CD4-positive, alpha-beta memory T cell (primary cell): ENCODE measurements around the gene SDCBP2. TPM values are rescaled to one million over a fixed set of nuclear protein-coding genes. Genes with fewer than 3 reads are reported as not detected.

Experiments used
- CTCF ChIA-PET: fragments of 350-600 bp; sonication (Branson Sonifier 250); formaldehyde crosslinking; loops from one replicate; lab custom pipeline; 2021; ENCODE audit warnings: inconsistent platforms; ENCODE audit not compliant: partially characterized antibody; lab: Charles Lee
- POLR2A ChIA-PET: fragments of 350-600 bp; sonication (Branson Sonifier 250); formaldehyde crosslinking; loops from one replicate; lab custom pipeline; 2021; ENCODE audit not compliant: partially characterized antibody; lab: Charles Lee
- DNase-seq, 5 donors: peaks; one replicate each; pipeline versions ENCODE4 v3.0.0 to v3.0.0-alpha.2; 2020 to 2022; ENCODE audit warnings: mixed read lengths in 1 of 5
- H3K27ac ChIP-seq: one replicate; pipeline ENCODE4 v1.7.0; 2013; ENCODE audit warnings: low read depth, low read length
- H3K27me3 ChIP-seq: 2 replicates; pipeline ENCODE4 v1.7.0; 2013; ENCODE audit warnings: mild to moderate bottlenecking, low read length, moderate library complexity; ENCODE audit not compliant: insufficient read depth
- H3K36me3 ChIP-seq: 2 replicates; pipeline ENCODE4 v1.7.0; 2013; ENCODE audit warnings: mild to moderate bottlenecking, low read length, moderate library complexity; ENCODE audit not compliant: insufficient read depth
- H3K4me1 ChIP-seq: 2 replicates; pipeline ENCODE4 v1.7.0; 2013; ENCODE audit warnings: mild to moderate bottlenecking, low read length, moderate library complexity; ENCODE audit not compliant: insufficient read depth
- H3K4me3 ChIP-seq, 2 donors: one replicate each; pipeline ENCODE4 v1.7.0; 2013; ENCODE audit warnings: low read length in 2 of 2, mild to moderate bottlenecking in 1 of 2
- H3K9me3 ChIP-seq, 2 donors: one replicate each; pipeline ENCODE4 v1.7.0; 2013; ENCODE audit warnings: low read length in 2 of 2, control low read depth in 1 of 2; ENCODE audit not compliant: control insufficient read depth in 1 of 2
- H3K27ac Mint-ChIP-seq, 7 donors: one replicate each; pipeline ENCODE4 v1.8.0; 2020 to 2021; ENCODE audit warnings: mixed read lengths in 7 of 7, mild to moderate bottlenecking in 6 of 7, inconsistent platforms in 3 of 7, moderate library complexity in 3 of 7
- H3K27me3 Mint-ChIP-seq, 2 donors: one replicate each; pipeline ENCODE4 v1.8.0; 2020 to 2021; ENCODE audit warnings: mixed read lengths in 2 of 2
- H3K36me3 Mint-ChIP-seq, 2 donors: one replicate each; pipeline ENCODE4 v1.8.0; 2020 to 2021; ENCODE audit warnings: mixed read lengths in 2 of 2, inconsistent platforms in 1 of 2, mild to moderate bottlenecking in 1 of 2
- H3K4me1 Mint-ChIP-seq, 4 donors: one replicate each; pipeline ENCODE4 v1.8.0; 2020 to 2021; ENCODE audit warnings: mixed read lengths in 4 of 4, mild to moderate bottlenecking in 1 of 4
- H3K4me3 Mint-ChIP-seq, 8 donors: one replicate each; pipeline ENCODE4 v1.8.0; 2020 to 2021; ENCODE audit warnings: mixed read lengths in 8 of 8, mild to moderate bottlenecking in 7 of 8, moderate library complexity in 6 of 8, inconsistent platforms in 3 of 8
- H3K9me3 Mint-ChIP-seq, 8 donors: one replicate each; pipeline ENCODE4 v1.8.0; 2020 to 2021; ENCODE audit warnings: mixed read lengths in 8 of 8, mild to moderate bottlenecking in 5 of 8, inconsistent platforms in 3 of 8, moderate library complexity in 1 of 8
- intact Hi-C: fragments of 100-400 bp; cut with micrococcal nuclease; formaldehyde crosslinking; loops from one replicate; pipeline ENCODE4 v1.15.1; 2023
- polyA plus RNA-seq, 2 donors: library from polyadenylated mRNA; unstranded; fragments of 300-500 nt; fragmentation: Illumina TruSeq; gene quantifications; one replicate each; pipeline ENCODE4 v1.2.3, GENCODE V29; 2021
- total RNA-seq, 2 experiments: library from RNA; stranded (reverse); gene quantifications; one replicate each; pipeline ENCODE4 v1.2.3, GENCODE V29; 2021

SDCBP2 gene
- total and polyA plus RNA-seq, 4 experiments from 2014 or later = 0.61 to 2.2 (median 1.2) TPM

DNA sequence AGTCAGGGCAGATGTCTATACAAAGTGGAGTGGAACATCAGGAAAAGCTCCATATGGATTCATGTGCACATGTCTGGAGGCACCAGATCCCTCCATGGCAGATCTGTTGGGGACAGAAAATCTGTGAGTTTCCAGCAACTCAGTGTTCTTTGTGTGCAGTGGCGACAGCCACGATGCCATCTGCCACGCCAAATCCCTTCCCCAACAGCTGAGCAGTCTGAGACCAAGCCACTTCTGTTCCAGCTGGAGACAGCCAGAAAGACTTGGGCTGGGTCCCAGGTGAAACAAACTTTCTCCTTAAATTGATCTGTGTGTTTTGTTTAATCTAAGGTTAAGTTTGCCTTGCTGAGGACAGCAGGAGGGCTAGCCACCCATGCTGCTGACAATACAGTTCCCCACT, 41.0 kb upstream of the SDCBP2 start:
- Mint-ChIP-seq H3K36me3 (peaks cover 52 to 70% of the 10 kb centered on the region in 2 donors), H3K27me3 (no peaks in the 10 kb centered on the region), H3K27ac (peak overlapping the region in 3 of 7 donors; percentile 27 to 89 (median 63)), H3K9me3 (peaks cover 0 to 3% (median 0%) of the 10 kb centered on the region in 8 donors), H3K4me1 (peaks cover 11 to 52% (median 30%) of the 10 kb centered on the region in 4 donors), H3K4me3 (no peak overlapping the region)
- intact Hi-C loops = no loop called here
- no peak for DNase-seq
- CTCF ChIA-PET = no interaction called here
- H3K27me3 ChIP-seq = no peaks in the 10 kb centered on the region
- no peaks in the 10 kb centered on the region for H3K9me3 ChIP-seq
- H3K36me3 ChIP-seq = peaks cover 37% of the 10 kb centered on the region
- H3K27ac ChIP-seq = no peak overlapping the region
- H3K4me1 ChIP-seq = peaks cover 3% of the 10 kb centered on the region
- POLR2A ChIA-PET = no interaction called here
- no peak overlapping the region for H3K4me3 ChIP-seq

DNA sequence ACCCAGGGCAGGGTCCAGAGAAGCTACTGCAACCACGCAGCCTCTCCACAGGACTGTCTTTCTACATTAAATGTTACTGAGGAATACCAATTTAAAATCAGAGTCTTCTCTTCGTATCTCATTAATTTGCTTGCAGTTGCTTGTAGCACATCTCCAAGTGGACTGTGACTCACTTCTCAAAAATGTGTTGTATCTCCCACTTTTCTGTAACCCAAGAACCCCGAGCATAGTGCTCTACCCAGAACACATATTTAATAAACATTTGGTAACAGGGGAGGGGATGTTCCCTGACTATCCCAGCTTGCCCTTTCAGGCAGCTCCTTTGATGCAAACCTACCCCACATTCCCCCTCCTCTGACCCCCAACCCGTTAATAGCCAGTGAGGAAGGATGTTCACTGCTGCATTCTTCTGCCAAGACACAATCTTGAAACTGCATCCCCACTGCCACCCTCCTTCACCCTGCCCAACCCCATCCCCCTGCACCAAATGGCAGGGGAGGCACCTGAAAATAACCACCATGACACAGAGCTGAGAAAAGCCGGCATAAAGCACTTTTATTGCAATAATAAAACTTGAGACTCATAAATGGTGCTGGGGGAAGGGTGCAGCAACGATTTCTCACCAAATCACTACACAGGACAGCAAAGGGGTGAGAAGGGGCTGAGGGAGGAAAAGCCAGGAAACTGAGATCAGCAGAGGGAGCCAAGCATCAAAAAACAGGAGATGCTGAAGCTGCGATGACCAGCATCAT, 39.7 kb upstream of the SDCBP2 start:
- Histone ChIP-seq H3K4me3 (no peak overlapping the region), H3K36me3 (peaks cover 26% of the 10 kb centered on the region)
- CTCF ChIA-PET = no interaction called here

DNA sequence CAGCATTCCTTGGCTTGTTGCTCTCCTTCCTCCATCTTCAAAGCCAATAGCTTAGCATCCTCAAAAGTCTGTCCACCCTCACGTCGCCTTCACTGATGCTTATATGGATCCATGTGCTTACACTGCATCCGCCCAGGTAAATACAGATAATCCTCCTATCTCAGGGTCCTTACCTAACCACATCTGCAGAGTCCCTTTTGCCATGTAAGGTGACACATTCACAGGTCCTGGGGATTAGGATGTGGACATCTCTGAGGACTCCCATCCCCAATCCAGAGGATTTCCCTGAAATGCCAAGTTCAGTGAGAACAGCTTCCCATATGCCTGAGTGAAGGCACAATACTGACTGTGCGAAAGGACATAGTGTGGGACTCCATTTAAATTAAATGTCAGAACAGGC, 38.5 kb upstream of the SDCBP2 start:
- ChIA-PET POLR2A (no interaction called here), CTCF (no interaction called here)
- Histone ChIP-seq H3K4me3 (no peak overlapping the region), H3K4me1 (peaks cover 28% of the 10 kb centered on the region), H3K36me3 (peaks cover 17% of the 10 kb centered on the region), H3K9me3 (no peaks in the 10 kb centered on the region), H3K27me3 (no peaks in the 10 kb centered on the region), H3K27ac (no peak overlapping the region)
- peaks cover 32 to 58% (median 42%) of the 10 kb centered on the region in 4 donors for H3K4me1 Mint-ChIP-seq
- intact Hi-C loops = no loop called here
- H3K27me3 Mint-ChIP-seq = no peaks in the 10 kb centered on the region
- peaks cover 0 to 3% (median 0%) of the 10 kb centered on the region in 8 donors for H3K9me3 Mint-ChIP-seq
- peaks cover 44 to 65% of the 10 kb centered on the region in 2 donors for H3K36me3 Mint-ChIP-seq
- DNase-seq = no peak
- H3K4me3 Mint-ChIP-seq = no peak overlapping the region
- H3K27ac Mint-ChIP-seq = peak overlapping the region in 2 of 7 donors; percentile 4 to 26

More for the DNA sequence above, 39.7 kb upstream of the SDCBP2 start:
- POLR2A ChIA-PET = no interaction called here
- H3K4me1 ChIP-seq = peaks cover 17% of the 10 kb centered on the region
- Mint-ChIP-seq H3K9me3 (peaks cover 0 to 3% (median 0%) of the 10 kb centered on the region in 8 donors), H3K27me3 (no peaks in the 10 kb centered on the region), H3K36me3 (peaks cover 47 to 65% of the 10 kb centered on the region in 2 donors), H3K4me3 (no peak overlapping the region), H3K27ac (peak overlapping the region in 6 of 7 donors; percentile 3 to 78 (median 42)), H3K4me1 (peaks cover 22 to 54% (median 37%) of the 10 kb centered on the region in 4 donors)
- H3K9me3 ChIP-seq = no peaks in the 10 kb centered on the region
- H3K27ac ChIP-seq = no peak overlapping the region
- intact Hi-C loops = no loop called here
- no peak for DNase-seq
- H3K27me3 ChIP-seq = no peaks in the 10 kb centered on the region

- no peaks in the 10 kb centered on the region for H3K27me3 ChIP-seq
- H3K4me3 ChIP-seq = no peak overlapping the region
- CTCF ChIA-PET = no interaction called here
- H3K36me3 Mint-ChIP-seq = peaks cover 53 to 69% of the 10 kb centered on the region in 2 donors
- peak overlapping the region; percentile 3 to 91 (median 51) for H3K27ac Mint-ChIP-seq
- POLR2A ChIA-PET = interaction anchor here (0.6 to 1.0 kb wide), 2 partner anchors 20 to 32 kb away, joined by 3 read pairs; no protein-coding TSS in a partner anchor
- H3K9me3 Mint-ChIP-seq = peaks cover 0 to 3% (median 0%) of the 10 kb centered on the region in 8 donors
- no peak overlapping the region for H3K27ac ChIP-seq
- intact Hi-C loops = no loop called here
- no peaks in the 10 kb centered on the region for H3K27me3 Mint-ChIP-seq
- H3K4me3 Mint-ChIP-seq = peak overlapping the region in 7 of 8 donors; percentile 7 to 83 (median 64)
- DNase-seq = peak in 2 of 5 donors; percentile 3
- peaks cover 5% of the 10 kb centered on the region for H3K36me3 ChIP-seq
- no peaks in the 10 kb centered on the region for H3K9me3 ChIP-seq
- peaks cover 31% of the 10 kb centered on the region for H3K4me1 ChIP-seq
- peaks cover 38 to 79% (median 47%) of the 10 kb centered on the region in 4 donors for H3K4me1 Mint-ChIP-seq
Observed at GRCh38 chr20:1364106-1364505, 35.2 kb upstream of the SDCBP2 start.

DNA sequence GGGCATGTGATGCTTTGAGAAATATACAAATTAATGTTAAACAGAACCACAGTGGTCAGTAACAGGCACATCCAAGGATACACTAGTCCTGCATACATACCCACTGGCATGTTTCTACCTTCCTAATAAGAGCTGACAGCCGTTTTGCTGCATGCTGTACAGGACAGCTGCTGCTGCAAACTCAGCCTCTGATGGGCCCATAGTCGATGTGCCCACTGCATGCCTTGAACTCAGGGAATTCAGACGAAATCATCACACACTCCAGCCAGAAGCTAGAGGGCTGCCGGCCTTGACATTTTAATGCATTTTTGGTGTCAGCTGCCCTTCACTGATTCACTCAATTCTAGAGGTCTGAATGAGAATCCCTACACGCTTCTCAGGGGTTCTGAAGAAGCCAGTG, 34.6 kb upstream of the SDCBP2 start:
- peaks cover 0 to 3% (median 0%) of the 10 kb centered on the region in 8 donors for H3K9me3 Mint-ChIP-seq
- H3K27me3 Mint-ChIP-seq = no peaks in the 10 kb centered on the region
- no peak for DNase-seq
- peak overlapping the region; percentile 42 to 91 (median 50) for H3K27ac Mint-ChIP-seq
- H3K36me3 Mint-ChIP-seq = peaks cover 54 to 69% of the 10 kb centered on the region in 2 donors
- peaks cover 41 to 77% (median 52%) of the 10 kb centered on the region in 4 donors for H3K4me1 Mint-ChIP-seq
- ChIA-PET POLR2A (interaction anchor here (1.0 kb wide), 1 partner anchor 20 kb away, joined by 3 read pairs; no protein-coding TSS in a partner anchor), CTCF (no interaction called here)
- Histone ChIP-seq H3K27ac (no peak overlapping the region), H3K4me1 (peaks cover 35% of the 10 kb centered on the region), H3K4me3 (no peak overlapping the region), H3K36me3 (peaks cover 5% of the 10 kb centered on the region), H3K9me3 (no peaks in the 10 kb centered on the region), H3K27me3 (no peaks in the 10 kb centered on the region)
- intact Hi-C loops = no loop called here
- H3K4me3 Mint-ChIP-seq = peak overlapping the region in 6 of 8 donors; percentile 29 to 83 (median 66)

DNA sequence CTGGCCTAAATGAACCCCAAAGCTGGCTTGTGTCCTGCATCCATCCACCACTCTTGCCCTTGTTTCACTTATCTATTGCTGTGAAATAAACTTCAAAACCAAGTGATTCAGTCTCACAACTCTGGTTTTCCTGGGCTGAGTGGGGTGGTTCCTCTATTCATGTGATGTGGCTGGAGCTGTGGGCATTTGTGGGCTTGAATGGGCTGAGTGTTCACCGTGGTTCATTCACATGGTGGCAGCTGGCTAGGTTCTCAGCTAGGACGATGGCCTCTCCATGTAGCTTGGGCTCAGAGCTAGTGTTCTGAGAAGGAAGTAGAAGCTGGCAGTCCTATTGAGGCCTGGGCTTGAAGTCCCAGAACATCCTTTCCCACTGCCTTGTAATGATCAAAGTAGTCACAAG, 33.5 kb upstream of the SDCBP2 start:
- Histone ChIP-seq H3K36me3 (peaks cover 4% of the 10 kb centered on the region), H3K4me3 (no peak overlapping the region), H3K9me3 (no peaks in the 10 kb centered on the region), H3K27ac (no peak overlapping the region), H3K27me3 (no peaks in the 10 kb centered on the region), H3K4me1 (peaks cover 45% of the 10 kb centered on the region)
- Mint-ChIP-seq H3K27ac (peak overlapping the region in 6 of 7 donors; percentile 42 to 88 (median 63)), H3K36me3 (peaks cover 51 to 67% of the 10 kb centered on the region in 2 donors), H3K9me3 (peaks cover 0 to 3% (median 0%) of the 10 kb centered on the region in 8 donors), H3K27me3 (no peaks in the 10 kb centered on the region), H3K4me3 (peak overlapping the region in 1 of 8 donors; percentile 39), H3K4me1 (peaks cover 45 to 77% (median 61%) of the 10 kb centered on the region in 4 donors)
- ChIA-PET POLR2A (no interaction called here), CTCF (interaction anchor here (0.9 kb wide), 1 partner anchor 75 kb away, joined by 4 read pairs; no protein-coding TSS in a partner anchor)
- DNase-seq = no peak
- intact Hi-C loops = no loop called here

- Histone ChIP-seq H3K36me3 (peaks cover 2% of the 10 kb centered on the region), H3K4me1 (peaks cover 45% of the 10 kb centered on the region), H3K4me3 (no peak overlapping the region), H3K27ac (no peak overlapping the region), H3K9me3 (no peaks in the 10 kb centered on the region), H3K27me3 (no peaks in the 10 kb centered on the region)
- ChIA-PET CTCF (no interaction called here), POLR2A (no interaction called here)
- H3K4me1 Mint-ChIP-seq = peaks cover 41 to 65% (median 58%) of the 10 kb centered on the region in 4 donors
- no peak overlapping the region for H3K27ac Mint-ChIP-seq
- no peaks in the 10 kb centered on the region for H3K27me3 Mint-ChIP-seq
- H3K9me3 Mint-ChIP-seq = no peaks in the 10 kb centered on the region
- peaks cover 50 to 61% of the 10 kb centered on the region in 2 donors for H3K36me3 Mint-ChIP-seq
- no peak for DNase-seq
- intact Hi-C loops = no loop called here
- H3K4me3 Mint-ChIP-seq = no peak overlapping the region
Observed at GRCh38 chr20:1360094-1360846, 31.3 kb upstream of the SDCBP2 start.
